T47D (cell line): ENCODE measurements around the gene ARNT2.
"Not testable (repeated sequence)": the region's sequence is repeated elsewhere in the genome, so short reads cannot be mapped to it uniquely, and the experiment has no call there.

ENCODE experiments used
- DNase-seq, 2 experiments: peaks; one replicate each; pipeline versions ENCODE4 v3.0.0 to v3.0.0-alpha.2; 2011 to 2012; ENCODE audit warnings: low read depth in 1 of 2, low spot score in 1 of 2
- JUND ChIP-seq: IDR thresholded peaks from 2 replicates; pipeline ENCODE4 v1.6.1; 2012; ENCODE audit warnings: low read depth
- in situ Hi-C: cut with HindIII; loops from 2 replicates; pipeline ENCODE4 v1.10.0; 2016; ENCODE audit warnings: low sequenced_read_pairs, low pct_unique_long_range_greater_than_20kb

Gene ARNT2

GRCh38 chr15:80639168-80639555 lies 235.0 kb downstream of the ARNT2 start:
- TF ChIP-seq JUND = no peak
- in situ Hi-C loops = no loop called here
- no peak for DNase-seq

- no peak for TF ChIP-seq JUND
- in situ Hi-C loops = no loop called here
- DNase-seq = no peak
Measured at GRCh38 chr15:80640531-80641121, 236.4 kb downstream of the ARNT2 start.

- no peak for TF ChIP-seq JUND
- no peak for DNase-seq
- in situ Hi-C loops = no loop called here
Measured at GRCh38 chr15:80641384-80641783, 237.2 kb downstream of the ARNT2 start.

- TF ChIP-seq JUND = no peak
- DNase-seq = no peak
- in situ Hi-C loops = no loop called here
Measured at GRCh38 chr15:80643431-80643951, 239.3 kb downstream of the ARNT2 start.

- no peak for DNase-seq
- TF ChIP-seq JUND = no peak
- in situ Hi-C loops = no loop called here
Measured at GRCh38 chr15:80645494-80646065, 241.4 kb downstream of the ARNT2 start.

- in situ Hi-C loops, DNase-seq: not testable (repeated sequence)
Measured at GRCh38 chr15:80647424-80647823, 243.2 kb downstream of the ARNT2 start.
